ENCODE measurements around the gene SLC16A3.

Gene SLC16A3

GRCh38 chr17:82276938-82277337 is 48.1 kb downstream of the SLC16A3 start:
- in situ Hi-C loops (cut with MboI; ENCODE audit: low sequenced_read_pairs, unreplicated experiment): no loop called here
- TF ChIP-seq CTCF (IDR thresholded peaks at IDR 0.05; ENCODE audit: borderline replicate concordance, control extremely low read depth, extremely low read depth, insufficient read depth, missing control alignments): no peak
- DNase-seq (ENCODE audit: low spot score): no peak

- no peak for TF ChIP-seq CTCF (IDR thresholded peaks at IDR 0.05; ENCODE audit: borderline replicate concordance, control extremely low read depth, extremely low read depth, insufficient read depth, missing control alignments)
- no peak for DNase-seq (ENCODE audit: low spot score)
- in situ Hi-C loops (cut with MboI; ENCODE audit: low sequenced_read_pairs, unreplicated experiment): no loop called here
Measured at GRCh38 chr17:82277851-82278250, 49.0 kb downstream of the SLC16A3 start.

GRCh38 chr17:82278308-82278707 is 49.5 kb downstream of the SLC16A3 start:
- no peak for TF ChIP-seq CTCF (IDR thresholded peaks at IDR 0.05; ENCODE audit: borderline replicate concordance, control extremely low read depth, extremely low read depth, insufficient read depth, missing control alignments)
- in situ Hi-C loops (cut with MboI; ENCODE audit: low sequenced_read_pairs, unreplicated experiment): no loop called here
- no peak for DNase-seq (ENCODE audit: low spot score)

- TF ChIP-seq CTCF (IDR thresholded peaks at IDR 0.05; ENCODE audit: borderline replicate concordance, control extremely low read depth, extremely low read depth, insufficient read depth, missing control alignments): no peak
- no peak for DNase-seq (ENCODE audit: low spot score)
- in situ Hi-C loops (cut with MboI; ENCODE audit: low sequenced_read_pairs, unreplicated experiment): no loop called here
Measured at GRCh38 chr17:82278786-82279391, 50.0 kb downstream of the SLC16A3 start.

- no peak for TF ChIP-seq CTCF (IDR thresholded peaks at IDR 0.05; ENCODE audit: borderline replicate concordance, control extremely low read depth, extremely low read depth, insufficient read depth, missing control alignments)
- in situ Hi-C loops (cut with MboI; ENCODE audit: low sequenced_read_pairs, unreplicated experiment): no loop called here
- no peak for DNase-seq (ENCODE audit: low spot score)
Measured at GRCh38 chr17:82280537-82280936, 51.7 kb downstream of the SLC16A3 start.

- no peak for TF ChIP-seq CTCF (IDR thresholded peaks at IDR 0.05; ENCODE audit: borderline replicate concordance, control extremely low read depth, extremely low read depth, insufficient read depth, missing control alignments)
- DNase-seq (ENCODE audit: low spot score): no peak
- in situ Hi-C loops (cut with MboI; ENCODE audit: low sequenced_read_pairs, unreplicated experiment): no loop called here
Measured at GRCh38 chr17:82281076-82281475, 52.2 kb downstream of the SLC16A3 start.

Measured in GM13976 (cell line).